Measurements from ENCODE around the gene MPP4. TPM values are rescaled to one million over a fixed set of nuclear protein-coding genes. Genes with fewer than 3 reads are reported as not detected.

MPP4 gene
- total RNA-seq, 1 donor, result 1.1 TPM

DNA sequence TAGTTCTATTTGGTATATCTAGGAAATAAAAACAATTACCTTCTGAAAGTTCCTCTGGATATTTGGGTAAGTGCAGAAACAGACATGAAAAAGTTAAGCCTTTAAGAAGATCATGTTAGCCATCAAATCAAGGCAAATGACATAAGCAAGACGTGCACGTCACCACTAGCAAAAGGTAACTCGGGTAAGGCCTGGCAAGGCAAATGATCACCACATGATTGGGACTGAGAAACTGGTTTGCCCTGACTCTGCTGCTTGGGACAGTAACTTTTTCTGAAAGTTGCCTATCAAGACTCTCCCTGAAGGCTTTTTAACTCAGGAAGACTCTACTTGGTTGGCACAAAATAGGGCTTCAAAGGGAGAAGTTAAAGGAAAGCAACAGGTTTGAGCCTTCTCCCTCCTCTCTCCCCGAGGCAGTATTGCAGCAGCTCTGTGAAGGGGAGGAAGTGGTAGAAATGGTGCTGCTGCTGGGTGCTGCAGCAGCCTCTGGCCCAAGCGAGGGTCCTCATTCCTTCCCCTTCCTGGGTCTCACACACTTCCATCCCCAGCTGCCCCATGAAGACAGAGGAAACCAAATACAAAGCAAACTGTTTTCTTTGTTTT is 38.0 kb downstream of the MPP4 start:
- H3K4me2 ChIP-seq (ENCODE audit: insufficient read depth, low read length), result no peak overlapping the region
- H3K36me3 ChIP-seq (ENCODE audit: insufficient read depth, low read length), result no peaks in the 10 kb centered on the region
- H3K4me3 ChIP-seq (ENCODE audit: insufficient read depth, low read length), result no peak overlapping the region
- H3K27me3 ChIP-seq (ENCODE audit: insufficient read depth, low read length), result no peaks in the 10 kb centered on the region
- H3K79me2 ChIP-seq (ENCODE audit: insufficient read depth, low read length), result no peaks in the 10 kb centered on the region
- DNase-seq (ENCODE audit: insufficient read length, low spot score, missing footprints), result no peak
- H3K4me1 ChIP-seq (ENCODE audit: insufficient read depth, low read length), result peaks cover 8% of the 10 kb centered on the region
- H2AFZ ChIP-seq (ENCODE audit: low read length), result peak overlapping the region; percentile 67
- TF ChIP-seq, protein P1, sequence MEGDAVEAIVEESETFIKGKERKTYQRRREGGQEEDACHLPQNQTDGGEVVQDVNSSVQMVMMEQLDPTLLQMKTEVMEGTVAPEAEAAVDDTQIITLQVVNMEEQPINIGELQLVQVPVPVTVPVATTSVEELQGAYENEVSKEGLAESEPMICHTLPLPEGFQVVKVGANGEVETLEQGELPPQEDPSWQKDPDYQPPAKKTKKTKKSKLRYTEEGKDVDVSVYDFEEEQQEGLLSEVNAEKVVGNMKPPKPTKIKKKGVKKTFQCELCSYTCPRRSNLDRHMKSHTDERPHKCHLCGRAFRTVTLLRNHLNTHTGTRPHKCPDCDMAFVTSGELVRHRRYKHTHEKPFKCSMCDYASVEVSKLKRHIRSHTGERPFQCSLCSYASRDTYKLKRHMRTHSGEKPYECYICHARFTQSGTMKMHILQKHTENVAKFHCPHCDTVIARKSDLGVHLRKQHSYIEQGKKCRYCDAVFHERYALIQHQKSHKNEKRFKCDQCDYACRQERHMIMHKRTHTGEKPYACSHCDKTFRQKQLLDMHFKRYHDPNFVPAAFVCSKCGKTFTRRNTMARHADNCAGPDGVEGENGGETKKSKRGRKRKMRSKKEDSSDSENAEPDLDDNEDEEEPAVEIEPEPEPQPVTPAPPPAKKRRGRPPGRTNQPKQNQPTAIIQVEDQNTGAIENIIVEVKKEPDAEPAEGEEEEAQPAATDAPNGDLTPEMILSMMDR (IDR thresholded peaks at IDR 0.05; ENCODE audit: extremely low read depth, low read depth, low read length), result no peak
- no peaks in the 10 kb centered on the region for H3K9me3 ChIP-seq (ENCODE audit: low read depth, low read length)
- no peak overlapping the region for H3K27ac ChIP-seq (ENCODE audit: low read depth, low read length)
- no peaks in the 10 kb centered on the region for H4K20me1 ChIP-seq (ENCODE audit: insufficient read depth, low read length)

- no peak for DNase-seq (ENCODE audit: insufficient read length, low spot score, missing footprints)
- Histone ChIP-seq H4K20me1 (ENCODE audit: insufficient read depth, low read length) (no peaks in the 10 kb centered on the region), H3K9me3 (ENCODE audit: low read depth, low read length) (no peaks in the 10 kb centered on the region), H3K27me3 (ENCODE audit: insufficient read depth, low read length) (no peaks in the 10 kb centered on the region), H3K4me2 (ENCODE audit: insufficient read depth, low read length) (no peak overlapping the region), H3K27ac (ENCODE audit: low read depth, low read length) (no peak overlapping the region), H3K4me3 (ENCODE audit: insufficient read depth, low read length) (no peak overlapping the region), H3K36me3 (ENCODE audit: insufficient read depth, low read length) (no peaks in the 10 kb centered on the region), H2AFZ (ENCODE audit: low read length) (no peak overlapping the region), H3K79me2 (ENCODE audit: insufficient read depth, low read length) (no peaks in the 10 kb centered on the region), H3K4me1 (ENCODE audit: insufficient read depth, low read length) (peaks cover 33% of the 10 kb centered on the region)
- TF ChIP-seq, protein P1 (IDR thresholded peaks at IDR 0.05; ENCODE audit: extremely low read depth, low read depth, low read length), result no peak
These were observed 41.7 kb downstream of the MPP4 start for GRCh38 chr2:201656740-201657139.

- H3K27me3 ChIP-seq (ENCODE audit: insufficient read depth, low read length), result no peaks in the 10 kb centered on the region
- peak overlapping the region; percentile 94 for H3K27ac ChIP-seq (ENCODE audit: low read depth, low read length)
- H3K4me3 ChIP-seq (ENCODE audit: insufficient read depth, low read length), result no peak overlapping the region
- no peak overlapping the region for H2AFZ ChIP-seq (ENCODE audit: low read length)
- no peak for DNase-seq (ENCODE audit: insufficient read length, low spot score, missing footprints)
- no peaks in the 10 kb centered on the region for H3K79me2 ChIP-seq (ENCODE audit: insufficient read depth, low read length)
- no peaks in the 10 kb centered on the region for H3K9me3 ChIP-seq (ENCODE audit: low read depth, low read length)
- H3K4me2 ChIP-seq (ENCODE audit: insufficient read depth, low read length), result no peak overlapping the region
- TF ChIP-seq, protein P1 (IDR thresholded peaks at IDR 0.05; ENCODE audit: extremely low read depth, low read depth, low read length), result no peak
- H4K20me1 ChIP-seq (ENCODE audit: insufficient read depth, low read length), result no peaks in the 10 kb centered on the region
- no peaks in the 10 kb centered on the region for H3K36me3 ChIP-seq (ENCODE audit: insufficient read depth, low read length)
- H3K4me1 ChIP-seq (ENCODE audit: insufficient read depth, low read length), result peaks cover 33% of the 10 kb centered on the region
These were observed 42.3 kb downstream of the MPP4 start for GRCh38 chr2:201656102-201656501.

DNA sequence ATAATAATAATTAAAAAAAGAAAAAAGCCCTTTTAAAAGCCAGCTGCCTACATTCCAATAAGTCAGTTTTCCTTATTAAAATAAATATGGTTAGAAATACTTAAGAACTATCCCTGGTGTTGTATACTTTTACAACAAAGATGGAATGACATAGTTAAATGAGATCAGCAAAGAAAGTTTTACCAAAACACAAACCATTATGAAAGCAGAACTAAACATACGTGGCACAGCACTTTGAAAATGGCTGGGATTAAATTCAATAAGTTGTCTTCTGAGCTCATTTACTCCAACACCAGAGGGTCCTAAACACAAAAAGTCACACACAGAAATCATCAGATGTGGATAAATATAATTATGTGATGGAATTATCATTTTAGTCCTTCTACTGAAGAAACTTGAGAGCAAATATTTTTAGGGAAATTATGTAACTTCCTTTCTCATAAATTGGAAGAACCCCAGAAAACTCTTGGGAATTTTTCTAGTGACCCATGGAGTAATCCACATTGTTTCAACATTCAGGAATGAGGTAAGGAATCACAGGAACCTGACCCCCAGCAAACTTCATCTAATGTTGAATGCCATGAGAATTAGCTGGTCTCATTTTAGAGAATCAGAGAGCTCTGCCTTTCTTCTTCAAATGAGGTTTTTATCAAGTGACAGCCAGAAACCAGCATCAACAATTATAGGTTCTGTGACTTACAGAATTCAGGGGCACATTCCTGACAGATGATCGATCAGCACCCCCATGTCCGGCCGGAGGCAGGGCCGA is 43.6 kb downstream of the MPP4 start:
- Histone ChIP-seq H3K79me2 (ENCODE audit: insufficient read depth, low read length) (no peaks in the 10 kb centered on the region), H3K4me2 (ENCODE audit: insufficient read depth, low read length) (peak overlapping the region; percentile 56), H3K27me3 (ENCODE audit: insufficient read depth, low read length) (no peaks in the 10 kb centered on the region), H2AFZ (ENCODE audit: low read length) (peak overlapping the region; percentile 71), H3K4me3 (ENCODE audit: insufficient read depth, low read length) (peak overlapping the region; percentile 13), H3K9me3 (ENCODE audit: low read depth, low read length) (no peaks in the 10 kb centered on the region), H3K4me1 (ENCODE audit: insufficient read depth, low read length) (peaks cover 33% of the 10 kb centered on the region), H3K36me3 (ENCODE audit: insufficient read depth, low read length) (no peaks in the 10 kb centered on the region), H3K27ac (ENCODE audit: low read depth, low read length) (peak overlapping the region; percentile 94), H4K20me1 (ENCODE audit: insufficient read depth, low read length) (no peaks in the 10 kb centered on the region)
- peak; percentile 75 for DNase-seq (ENCODE audit: insufficient read length, low spot score, missing footprints)
- TF ChIP-seq, protein P1 (IDR thresholded peaks at IDR 0.05; ENCODE audit: extremely low read depth, low read depth, low read length), result no peak

Measured in osteoblast (primary cell).